GM19035 (cell line): ENCODE measurements around the gene PDK3.

Experiments used
- ATAC-seq: cut with Tn5 transposase; IDR thresholded peaks from one replicate; pipeline ENCODE4 v1.9.1; 2021; ENCODE audit not compliant: unreplicated experiment

PDK3 gene

GRCh38 chrX:24464836-24465531 lies at the start of gene PDK3:
Gene PDK3, plus strand, starts transcription at chrX:24465286. Its CDS starts 170 bp downstream, at chrX:24465456.
- ATAC-seq, result peak; percentile 96

- ATAC-seq, result no peak
Measured at GRCh38 chrX:24415921-24416320, 49.2 kb upstream of the PDK3 start.

DNA sequence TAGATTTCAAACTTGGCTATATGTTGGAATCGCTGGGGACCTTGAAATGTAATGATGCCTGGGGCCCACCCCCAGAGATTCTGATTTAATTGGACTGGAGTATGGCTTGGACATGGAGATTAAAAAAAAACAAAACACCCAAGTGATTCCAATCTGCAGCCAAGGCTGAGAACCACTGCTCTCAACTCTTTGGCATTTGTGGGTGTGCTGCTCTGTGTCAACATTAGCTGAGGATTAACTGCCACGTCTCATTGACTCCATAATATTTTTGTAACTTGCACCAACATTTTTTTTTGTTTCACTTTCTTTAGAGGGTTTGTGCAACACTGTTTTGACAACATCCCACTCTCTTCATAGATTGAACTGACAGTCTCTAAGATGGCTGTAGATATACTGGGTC lies 41.1 kb upstream of the PDK3 start:
- ATAC-seq, result no peak

- no peak for ATAC-seq
Measured at GRCh38 chrX:24424948-24425347, 40.1 kb upstream of the PDK3 start.

DNA sequence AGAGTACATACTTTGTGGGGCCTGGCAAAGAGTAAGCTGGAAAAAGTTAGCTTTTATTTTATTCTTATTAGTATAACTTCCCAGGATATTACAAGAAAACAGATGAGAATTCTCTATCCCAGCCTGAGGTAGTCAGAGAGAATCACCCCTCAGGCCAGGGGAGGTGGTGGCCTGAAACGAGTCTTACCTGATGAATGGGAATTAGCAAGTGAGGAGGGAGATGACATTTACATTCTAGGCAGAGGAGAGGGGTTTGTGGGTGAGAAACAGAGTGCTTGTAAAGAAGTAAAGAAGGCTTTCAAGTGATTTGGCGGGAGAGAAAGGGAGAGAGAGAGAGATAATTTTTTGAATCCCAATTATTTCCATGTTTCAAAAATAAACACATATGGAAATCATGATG lies 39.3 kb upstream of the PDK3 start:
- no peak for ATAC-seq

DNA sequence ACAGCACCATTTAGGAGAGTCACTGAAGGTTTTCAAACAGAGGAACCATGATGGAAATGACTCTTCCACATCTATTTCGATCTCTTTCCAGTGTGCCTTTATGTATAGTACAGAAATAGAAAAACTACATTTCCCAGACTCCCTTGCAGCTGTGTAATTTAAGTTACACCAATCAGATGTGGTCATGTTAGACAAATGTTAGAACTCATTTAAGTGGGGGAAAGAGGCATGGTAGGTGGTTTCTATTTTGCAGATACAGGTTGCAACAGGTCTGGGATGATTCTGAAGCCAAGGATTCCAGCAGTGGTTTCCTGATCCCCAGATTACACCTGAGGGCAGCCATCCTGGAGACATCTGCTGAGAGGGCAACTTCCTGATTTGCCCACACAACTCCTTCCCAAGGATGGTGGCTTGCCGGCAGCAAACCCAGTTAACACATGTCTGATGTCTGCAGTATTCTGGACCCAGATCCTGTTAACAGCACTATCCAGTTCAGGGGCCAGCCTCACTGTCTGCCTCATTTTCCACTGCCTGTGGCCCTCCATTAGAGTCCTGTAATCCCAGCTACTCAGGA lies 38.7 kb upstream of the PDK3 start:
- no peak for ATAC-seq

- no peak for ATAC-seq
Measured at GRCh38 chrX:24426921-24427746, 38.0 kb upstream of the PDK3 start.

GRCh38 chrX:24427747-24428019 lies 37.4 kb upstream of the PDK3 start:
- ATAC-seq, result no peak

GRCh38 chrX:24428516-24428915 lies 36.6 kb upstream of the PDK3 start:
- no peak for ATAC-seq

DNA sequence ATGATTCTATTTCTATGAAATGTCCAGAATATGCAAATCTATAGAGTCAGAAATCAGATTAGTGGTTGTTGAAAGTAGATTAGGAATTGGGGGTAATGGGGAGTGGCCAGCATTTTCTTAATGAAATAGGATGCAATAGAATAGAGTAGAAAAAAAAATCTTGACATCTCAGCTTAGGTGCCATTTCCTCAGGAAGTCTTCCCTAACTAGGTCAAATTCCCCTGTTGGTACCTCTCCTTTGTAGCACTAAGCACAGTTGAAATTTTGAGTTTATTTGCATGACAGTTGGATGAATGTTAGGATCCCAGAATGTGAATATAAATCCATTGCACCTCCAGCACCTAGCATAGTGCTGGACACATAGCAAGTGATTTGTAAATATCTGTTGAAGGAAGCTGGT lies 30.0 kb upstream of the PDK3 start:
- ATAC-seq, result no peak

DNA sequence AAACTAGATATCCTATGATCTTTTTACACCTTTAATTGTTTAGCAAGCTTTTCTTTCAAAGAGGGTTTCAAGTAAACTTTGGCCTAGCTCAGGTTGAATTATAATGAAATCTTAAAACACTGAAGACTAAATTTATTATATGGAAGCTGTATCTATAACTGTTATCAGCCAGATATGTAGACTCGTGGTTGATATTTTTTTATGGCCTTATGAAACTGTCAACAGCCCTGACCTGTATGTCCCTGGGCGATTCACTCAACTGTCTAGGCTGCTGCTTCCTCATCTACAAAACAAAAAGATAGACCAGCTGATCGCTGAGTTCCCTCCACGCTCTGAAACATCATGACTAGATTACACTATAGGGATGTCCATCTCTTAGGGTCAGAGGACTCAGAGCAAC lies 21.2 kb upstream of the PDK3 start:
- ATAC-seq, result no peak

- no peak for ATAC-seq
Measured at GRCh38 chrX:24444645-24445044, 20.4 kb upstream of the PDK3 start.

GRCh38 chrX:24448762-24449250 lies 16.3 kb upstream of the PDK3 start:
- no peak for ATAC-seq

DNA sequence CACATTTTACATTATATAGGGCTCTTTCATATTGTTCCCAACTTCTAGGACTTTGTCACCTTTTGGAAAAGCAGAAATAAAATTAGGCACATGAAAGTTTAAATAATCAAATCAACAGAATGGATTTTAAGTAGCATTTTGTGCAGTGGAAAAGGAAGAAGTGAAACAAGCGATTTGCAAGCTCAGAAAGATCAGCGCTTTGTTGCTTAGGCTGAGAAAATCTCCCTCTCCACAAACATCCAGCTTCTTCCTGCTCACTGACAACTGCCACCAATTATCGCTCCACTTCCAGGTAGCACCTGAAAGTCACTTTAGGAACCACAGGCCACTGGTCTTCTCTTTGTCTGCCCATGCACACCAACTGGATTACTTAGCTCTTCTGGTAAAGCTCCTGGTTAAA lies 2.0 kb upstream of the PDK3 start:
- no peak for ATAC-seq

GRCh38 chrX:24464498-24464835 lies 619 bp upstream of the PDK3 start:
- no peak for ATAC-seq

DNA sequence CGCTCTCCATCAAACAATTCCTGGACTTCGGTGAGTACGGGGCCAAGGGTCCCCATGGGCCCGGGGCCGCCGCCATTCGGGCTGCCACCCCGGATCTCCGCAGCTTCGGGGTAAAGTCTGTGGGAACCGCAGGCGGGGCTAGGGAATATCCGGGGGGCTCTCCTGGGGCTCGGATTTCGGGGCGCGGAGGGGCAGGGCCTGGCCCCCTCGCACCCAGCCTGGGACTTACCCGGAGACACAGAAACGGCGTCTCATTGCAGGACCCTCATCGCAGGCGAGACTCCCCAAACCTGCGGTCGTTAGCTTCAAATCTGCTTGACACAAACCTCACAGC lies 413 bp downstream of the PDK3 start:
- peak; percentile 17 for ATAC-seq

- ATAC-seq, result no peak
Measured at GRCh38 chrX:24466025-24466424, 939 bp downstream of the PDK3 start.

DNA sequence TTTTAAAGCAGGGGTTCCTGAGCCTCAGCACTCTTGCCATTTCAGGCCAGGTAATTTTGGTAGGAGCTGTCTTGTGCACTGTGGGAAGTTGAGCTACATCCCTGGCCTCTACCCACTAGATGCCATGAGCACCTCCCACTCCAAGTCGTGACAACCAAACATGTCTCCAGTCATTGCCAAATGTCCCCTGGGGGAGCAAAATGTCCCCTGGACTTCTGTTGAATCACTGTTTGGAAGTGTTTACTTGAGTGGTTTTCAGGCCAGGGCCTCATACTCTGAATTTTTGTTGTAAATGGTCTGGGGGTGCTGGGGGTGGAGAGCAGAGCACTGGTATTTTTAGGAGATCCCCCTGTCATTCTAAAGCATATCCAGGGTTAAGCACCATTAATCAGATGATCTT lies 3.2 kb downstream of the PDK3 start:
- ATAC-seq, result no peak

GRCh38 chrX:24471808-24472207 lies 6.7 kb downstream of the PDK3 start:
- ATAC-seq, result no peak

GRCh38 chrX:24475480-24475879 lies 10.4 kb downstream of the PDK3 start:
- ATAC-seq, result no peak

GRCh38 chrX:24478509-24478908 lies 13.4 kb downstream of the PDK3 start:
- no peak for ATAC-seq

GRCh38 chrX:24479924-24480323 lies 14.8 kb downstream of the PDK3 start:
- peak; percentile 93 for ATAC-seq
